GM21360 (cell line): ENCODE data around the gene CPZ.
"Not testable (repeated sequence)": the region's sequence is repeated elsewhere in the genome, so short reads cannot be mapped to it uniquely, and the experiment has no call there.

Experiments
- ATAC-seq: cut with Tn5 transposase; IDR thresholded peaks from one replicate; pipeline ENCODE4 v1.9.1; 2021; ENCODE audit warnings: mild to moderate bottlenecking, moderate library complexity; ENCODE audit not compliant: unreplicated experiment

CPZ gene

GRCh38 chr4:8634773-8635172 lies 42.2 kb downstream of the CPZ start:
- not testable (repeated sequence) for ATAC-seq

GRCh38 chr4:8635897-8636554 lies 43.5 kb downstream of the CPZ start:
- not testable (repeated sequence) for ATAC-seq

GRCh38 chr4:8637456-8637984 lies 45.0 kb downstream of the CPZ start:
- ATAC-seq, result no peak

- no peak for ATAC-seq
These were observed 46.5 kb downstream of the CPZ start for GRCh38 chr4:8639021-8639420.

GRCh38 chr4:8639777-8640720 lies 47.5 kb downstream of the CPZ start:
- no peak for ATAC-seq

GRCh38 chr4:8640816-8641215 lies 48.3 kb downstream of the CPZ start:
- ATAC-seq, result no peak

- no peak for ATAC-seq
These were observed 48.7 kb downstream of the CPZ start for GRCh38 chr4:8641256-8641655.

- no peak for ATAC-seq
These were observed 49.5 kb downstream of the CPZ start for GRCh38 chr4:8641931-8642650.

- ATAC-seq, result no peak
These were observed 50.2 kb downstream of the CPZ start for GRCh38 chr4:8642651-8643321.

GRCh38 chr4:8643441-8643840 lies 50.9 kb downstream of the CPZ start:
- ATAC-seq, result no peak

- ATAC-seq, result no peak
These were observed 51.4 kb downstream of the CPZ start for GRCh38 chr4:8643986-8644385.

- ATAC-seq, result no peak
These were observed 51.9 kb downstream of the CPZ start for GRCh38 chr4:8644461-8644891.

GRCh38 chr4:8644966-8645752 lies 52.6 kb downstream of the CPZ start:
- no peak for ATAC-seq

GRCh38 chr4:8645753-8646124 lies 53.2 kb downstream of the CPZ start:
- ATAC-seq, result no peak

- ATAC-seq, result no peak
These were observed 53.9 kb downstream of the CPZ start for GRCh38 chr4:8646296-8647093.

- ATAC-seq, result no peak
These were observed 54.6 kb downstream of the CPZ start for GRCh38 chr4:8647094-8647570.

- no peak for ATAC-seq
These were observed 55.1 kb downstream of the CPZ start for GRCh38 chr4:8647626-8648025.

GRCh38 chr4:8648296-8648695 lies 55.7 kb downstream of the CPZ start:
- ATAC-seq, result no peak
